ENCODE data around the gene HAND1. TPM values are rescaled to one million over a fixed set of nuclear protein-coding genes. Genes with fewer than 3 reads are reported as not detected.

The HAND1 gene
- total RNA-seq, 2 experiments from 2014 or later: not detected

GRCh38 chr5:154519359-154519758 is 41.3 kb upstream of the HAND1 start:
- CTCF ChIA-PET: no interaction called here
- H3K27ac ChIP-seq (ENCODE audit: low read depth in 1 of 2, low read length in 2 of 2): no peak overlapping the region

GRCh38 chr5:154518438-154518867 is 40.4 kb upstream of the HAND1 start:
- Mint-ChIP-seq H3K27me3 (peaks cover 63% of the 10 kb centered on the region), H3K36me3 (ENCODE audit: low read depth) (no peaks in the 10 kb centered on the region), H3K4me1 (ENCODE audit: low read depth) (no peaks in the 10 kb centered on the region), H3K9me3 (no peaks in the 10 kb centered on the region), H3K4me3 (no peak overlapping the region), H3K27ac (no peak overlapping the region)
- intact Hi-C loops (cut with DNase I, micrococcal nuclease): no loop called here
- Histone ChIP-seq H3K9me3 (ENCODE audit: control insufficient read depth in 1 of 2, insufficient read depth in 1 of 2, low read length in 2 of 2) (no peaks in the 10 kb centered on the region), H3K4me1 (ENCODE audit: insufficient read depth, low read length) (peaks cover 3% of the 10 kb centered on the region), H3K27ac (ENCODE audit: low read depth in 1 of 2, low read length in 2 of 2) (no peak overlapping the region), H3K27me3 (ENCODE audit: control insufficient read depth in 1 of 2, insufficient read depth in 2 of 2, low read length in 2 of 2) (peaks cover 22 to 23% of the 10 kb centered on the region in 2 experiments), H3K4me3 (ENCODE audit: low read length) (no peak overlapping the region), H3K36me3 (ENCODE audit: insufficient read depth, low read length) (no peaks in the 10 kb centered on the region)
- no peak for TF ChIP-seq CTCF (IDR thresholded peaks at IDR 0.05)
- DNase-seq: no peak
- no peak for ATAC-seq (ENCODE audit: poor library complexity)
- ChIA-PET CTCF (no interaction called here), POLR2A (no interaction called here)

More at GRCh38 chr5:154519359-154519758, 41.3 kb upstream of the HAND1 start:
- Histone ChIP-seq H3K36me3 (ENCODE audit: insufficient read depth, low read length) (no peaks in the 10 kb centered on the region), H3K27me3 (ENCODE audit: control insufficient read depth in 1 of 2, insufficient read depth in 2 of 2, low read length in 2 of 2) (peaks cover 22 to 23% of the 10 kb centered on the region in 2 experiments), H3K4me1 (ENCODE audit: insufficient read depth, low read length) (peaks cover 3% of the 10 kb centered on the region), H3K9me3 (ENCODE audit: control insufficient read depth in 1 of 2, insufficient read depth in 1 of 2, low read length in 2 of 2) (no peaks in the 10 kb centered on the region), H3K4me3 (ENCODE audit: low read length) (no peak overlapping the region)
- H3K27me3 Mint-ChIP-seq: peaks cover 63% of the 10 kb centered on the region
- POLR2A ChIA-PET: no interaction called here
- no peaks in the 10 kb centered on the region for H3K4me1 Mint-ChIP-seq (ENCODE audit: low read depth)
- TF ChIP-seq CTCF (IDR thresholded peaks at IDR 0.05): no peak
- ATAC-seq (ENCODE audit: poor library complexity): no peak
- H3K27ac Mint-ChIP-seq: no peak overlapping the region
- intact Hi-C loops (cut with DNase I, micrococcal nuclease): no loop called here
- no peaks in the 10 kb centered on the region for H3K9me3 Mint-ChIP-seq
- no peaks in the 10 kb centered on the region for H3K36me3 Mint-ChIP-seq (ENCODE audit: low read depth)
- DNase-seq: no peak
- no peak overlapping the region for H3K4me3 Mint-ChIP-seq

GRCh38 chr5:154517810-154518437 is 39.9 kb upstream of the HAND1 start:
- Histone ChIP-seq H3K36me3 (ENCODE audit: insufficient read depth, low read length) (no peaks in the 10 kb centered on the region), H3K4me1 (ENCODE audit: insufficient read depth, low read length) (peaks cover 3% of the 10 kb centered on the region), H3K27me3 (ENCODE audit: control insufficient read depth in 1 of 2, insufficient read depth in 2 of 2, low read length in 2 of 2) (peaks cover 21 to 22% of the 10 kb centered on the region in 2 experiments), H3K27ac (ENCODE audit: low read depth in 1 of 2, low read length in 2 of 2) (no peak overlapping the region), H3K4me3 (ENCODE audit: low read length) (no peak overlapping the region), H3K9me3 (ENCODE audit: control insufficient read depth in 1 of 2, insufficient read depth in 1 of 2, low read length in 2 of 2) (no peaks in the 10 kb centered on the region)
- Mint-ChIP-seq H3K4me3 (no peak overlapping the region), H3K27me3 (peaks cover 58% of the 10 kb centered on the region), H3K36me3 (ENCODE audit: low read depth) (no peaks in the 10 kb centered on the region), H3K27ac (no peak overlapping the region), H3K4me1 (ENCODE audit: low read depth) (no peaks in the 10 kb centered on the region), H3K9me3 (no peaks in the 10 kb centered on the region)
- ChIA-PET CTCF (no interaction called here), POLR2A (no interaction called here)
- no peak for ATAC-seq (ENCODE audit: poor library complexity)
- intact Hi-C loops (cut with DNase I, micrococcal nuclease): no loop called here
- TF ChIP-seq CTCF (IDR thresholded peaks at IDR 0.05): no peak
- no peak for DNase-seq

All from CD4-positive, alpha-beta T cell (primary cell).